HepG2 (cell line): ENCODE measurements around the gene HSPA1L. TPM values are rescaled to one million over a fixed set of nuclear protein-coding genes. Genes with fewer than 3 reads are reported as not detected.
A peak's percentile ranks its signal among the peaks of the same experiment; 100 is the strongest.

Experiments used
- ERF ChIP-seq: IDR thresholded peaks from 2 replicates; pipeline ENCODE4 v1.6.1; 2018; ENCODE audit warnings: missing biosample characterization, missing genetic modification reagents
- IKZF1 ChIP-seq: fragments of 450-650 bp; IDR thresholded peaks from 2 replicates; pipeline ENCODE4 v1.7.1; 2016
- MAFF ChIP-seq: IDR thresholded peaks from 2 replicates; pipeline ENCODE4 v1.6.1; 2011; ENCODE audit warnings: low read depth, low read length, improper control_type of control experiment
- MEIS1 ChIP-seq: sonication (generic); formaldehyde crosslinking; IDR thresholded peaks from 2 replicates; pipeline ENCODE4 v1.9.0; 2021; ENCODE audit warnings: mild to moderate bottlenecking, missing genetic modification reagents, moderate library complexity, borderline replicate concordance
- PLRG1 ChIP-seq: fragments of 450-650 bp; conservative IDR thresholded peaks from 2 replicates; pipeline ENCODE4 v1.6.1; 2016
- REL ChIP-seq: sonication (generic); formaldehyde crosslinking; conservative IDR thresholded peaks from 2 replicates; pipeline ENCODE4 v1.8.0; 2022; ENCODE audit warnings: mild to moderate bottlenecking, missing genetic modification reagents, moderate library complexity
- RELA ChIP-seq: sonication (generic); formaldehyde crosslinking; IDR thresholded peaks from 2 replicates; pipeline ENCODE4 v1.4.0; 2020; ENCODE audit warnings: missing genetic modification reagents
- SAFB2 ChIP-seq: sonication (generic); formaldehyde crosslinking; IDR thresholded peaks from 2 replicates; pipeline ENCODE4 v1.5.1; 2020; ENCODE audit warnings: missing genetic modification reagents, low read depth, mild to moderate bottlenecking, borderline replicate concordance
- SETDB1 ChIP-seq: sonication (generic); formaldehyde crosslinking; IDR thresholded peaks from 2 replicates; pipeline ENCODE4 v1.5.1; 2020; ENCODE audit warnings: missing genetic modification reagents, mild to moderate bottlenecking, borderline replicate concordance
- SRF ChIP-seq: IDR thresholded peaks from 2 replicates; pipeline ENCODE4 v1.6.1; 2011; ENCODE audit warnings: mild to moderate bottlenecking, low read depth, low read length, moderate library complexity
- YEATS4 ChIP-seq: sonication (generic); formaldehyde crosslinking; IDR thresholded peaks from 2 replicates; pipeline ENCODE4 v1.4.0; 2020; ENCODE audit warnings: missing genetic modification reagents, borderline replicate concordance
- ZIK1 ChIP-seq: sonication (generic); formaldehyde crosslinking; IDR thresholded peaks from 2 replicates; pipeline ENCODE4 v1.5.0; 2020; ENCODE audit warnings: mild to moderate bottlenecking, low read depth, missing genetic modification reagents, borderline replicate concordance
- ZNF660 ChIP-seq: sonication (generic); formaldehyde crosslinking; IDR thresholded peaks from 2 replicates; pipeline ENCODE4 v1.5.1; 2020; ENCODE audit warnings: mild to moderate bottlenecking, low read depth, missing genetic modification reagents, borderline replicate concordance
- ZNF839 ChIP-seq: sonication (generic); formaldehyde crosslinking; IDR thresholded peaks from 2 replicates; pipeline ENCODE4 v1.4.0; 2020; ENCODE audit warnings: missing genetic modification reagents, mild to moderate bottlenecking, borderline replicate concordance
- ZSCAN30 ChIP-seq: sonication (generic); formaldehyde crosslinking; IDR thresholded peaks from 2 replicates; pipeline ENCODE4 v1.5.0; 2020; ENCODE audit warnings: mild to moderate bottlenecking, missing genetic modification reagents
- polyA plus RNA-seq, 8 experiments: library from polyadenylated mRNA; depleted of rRNA in 3 of 8; stranded (reverse) in 7 of 8; unstranded in 1 of 8; fragments of >200 nt; fragmentation: Illumina TruSeq in 4 of 8; extraction: Trizol in 4 of 8; gene quantifications; 2 replicates each; pipeline versions ENCODE4 v1.2.1 to v1.2.3, GENCODE V29; 2011 to 2016; ENCODE audit warnings: low read depth in 4 of 8, missing spikeins in 1 of 8, mixed read lengths in 1 of 8; ENCODE audit not compliant: insufficient read depth in 1 of 8
- total RNA-seq, 5 experiments: library from RNA; depleted of rRNA; stranded (reverse); fragments of >200 nt; fragmentation: Illumina TruSeq; extraction: Trizol; gene quantifications; 2 replicates each; pipeline ENCODE4 v1.2.3, GENCODE V29; 2016; ENCODE audit warnings: low read depth in 1 of 5
- TF ChIP-seq, protein P1 (sequence below): sonication (generic); formaldehyde crosslinking; IDR thresholded peaks from 2 replicates; pipeline ENCODE4 v1.5.1; 2020; ENCODE audit warnings: missing genetic modification reagents, mild to moderate bottlenecking, borderline replicate concordance
- TF ChIP-seq, protein P2 (sequence below): sonication (generic); formaldehyde crosslinking; IDR thresholded peaks from 2 replicates; pipeline ENCODE4 v1.8.0; 2022; ENCODE audit warnings: missing genetic modification reagents, mild to moderate bottlenecking, inconsistent platforms, borderline replicate concordance
- TF ChIP-seq, protein P3 (sequence below): sonication (generic); formaldehyde crosslinking; IDR thresholded peaks from 2 replicates; pipeline ENCODE4 v1.4.0; 2020; ENCODE audit warnings: missing genetic modification reagents
- TF ChIP-seq, protein P4 (sequence below): IDR thresholded peaks from 2 replicates; pipeline ENCODE4 v1.6.1; 2016; ENCODE audit warnings: mild to moderate bottlenecking, missing biosample characterization, missing genetic modification reagents
- TF ChIP-seq, protein P5 (sequence below): IDR thresholded peaks from 2 replicates; pipeline ENCODE4 v1.6.1; 2012; ENCODE audit warnings: inconsistent platforms
- TF ChIP-seq, protein P6 (sequence below): sonication (generic); formaldehyde crosslinking; IDR thresholded peaks from 2 replicates; pipeline ENCODE4 v1.4.0; 2020; ENCODE audit warnings: missing genetic modification reagents, mild to moderate bottlenecking, borderline replicate concordance

HSPA1L gene
- total and polyA plus RNA-seq, 2 of the 13 experiments (the other 11 are each of a cell fraction or from before 2014, with no cell fraction given), result 0.55 to 1.0 TPM

DNA sequence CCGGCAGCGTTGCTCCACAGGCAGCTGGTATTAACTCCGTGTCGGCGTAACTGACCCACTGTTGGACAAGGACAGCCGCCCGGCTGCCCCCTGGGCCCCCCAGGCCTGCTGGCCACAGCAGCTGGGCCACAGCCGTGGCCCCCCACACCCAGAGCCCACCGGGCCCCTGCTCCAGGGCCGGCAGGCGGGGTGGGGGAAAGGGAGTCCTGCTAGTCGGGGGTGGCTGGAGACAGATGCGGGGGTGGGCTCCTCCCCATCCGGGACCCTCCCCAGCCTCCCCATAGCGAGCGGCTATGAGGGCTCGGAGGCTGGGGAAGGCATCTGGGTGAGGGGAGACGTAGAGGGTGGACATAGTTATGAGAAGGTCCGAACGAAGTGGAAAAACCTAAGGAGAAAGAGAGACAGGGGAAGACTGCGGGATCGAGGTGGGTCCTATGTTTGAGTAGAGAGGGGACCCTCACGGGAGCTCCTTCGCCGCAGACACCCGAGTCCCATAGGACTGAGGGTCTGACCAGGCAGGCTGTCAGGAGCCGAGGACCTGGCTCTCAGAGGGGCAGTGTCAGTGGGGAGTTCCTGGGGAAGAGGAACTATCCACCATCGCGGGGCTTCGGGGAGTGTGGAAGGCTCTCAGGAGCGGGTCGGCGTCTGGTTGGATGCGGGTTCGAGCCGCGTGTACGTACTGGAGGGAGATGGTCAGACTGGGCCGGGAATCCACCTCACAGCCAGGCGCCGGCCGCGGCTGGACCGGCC, 20.0 kb downstream of the HSPA1L start (continued):
- TF ChIP-seq RELA (CRISPR knock-in tag) (no peak), MAFF (no peak), MEIS1 (0 out of 2 replicates have a peak, but pooled peaks have one; percentile 23), ZSCAN30 (CRISPR knock-in tag) (no peak), ZNF660 (no peak), ZIK1 (CRISPR knock-in tag) (no peak), SETDB1 (CRISPR knock-in tag) (0 out of 2 replicates have a peak, but pooled peaks have one; percentile 8), IKZF1 (no peak), REL (CRISPR knock-in tag) (no peak), ZNF839 (no peak; the same call in 1 of the 2 replicates), ERF (CRISPR knock-in tag) (no peak), YEATS4 (CRISPR knock-in tag) (no peak), PLRG1 (no peak), SRF (no peak), SAFB2 (no peak)
- TF ChIP-seq, protein P1, sequence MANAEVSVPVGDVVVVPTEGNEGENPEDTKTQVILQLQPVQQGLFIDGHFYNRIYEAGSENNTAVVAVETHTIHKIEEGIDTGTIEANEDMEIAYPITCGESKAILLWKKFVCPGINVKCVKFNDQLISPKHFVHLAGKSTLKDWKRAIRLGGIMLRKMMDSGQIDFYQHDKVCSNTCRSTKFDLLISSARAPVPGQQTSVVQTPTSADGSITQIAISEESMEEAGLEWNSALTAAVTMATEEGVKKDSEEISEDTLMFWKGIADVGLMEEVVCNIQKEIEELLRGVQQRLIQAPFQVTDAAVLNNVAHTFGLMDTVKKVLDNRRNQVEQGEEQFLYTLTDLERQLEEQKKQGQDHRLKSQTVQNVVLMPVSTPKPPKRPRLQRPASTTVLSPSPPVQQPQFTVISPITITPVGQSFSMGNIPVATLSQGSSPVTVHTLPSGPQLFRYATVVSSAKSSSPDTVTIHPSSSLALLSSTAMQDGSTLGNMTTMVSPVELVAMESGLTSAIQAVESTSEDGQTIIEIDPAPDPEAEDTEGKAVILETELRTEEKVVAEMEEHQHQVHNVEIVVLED, result no peak
- TF ChIP-seq, protein P2, sequence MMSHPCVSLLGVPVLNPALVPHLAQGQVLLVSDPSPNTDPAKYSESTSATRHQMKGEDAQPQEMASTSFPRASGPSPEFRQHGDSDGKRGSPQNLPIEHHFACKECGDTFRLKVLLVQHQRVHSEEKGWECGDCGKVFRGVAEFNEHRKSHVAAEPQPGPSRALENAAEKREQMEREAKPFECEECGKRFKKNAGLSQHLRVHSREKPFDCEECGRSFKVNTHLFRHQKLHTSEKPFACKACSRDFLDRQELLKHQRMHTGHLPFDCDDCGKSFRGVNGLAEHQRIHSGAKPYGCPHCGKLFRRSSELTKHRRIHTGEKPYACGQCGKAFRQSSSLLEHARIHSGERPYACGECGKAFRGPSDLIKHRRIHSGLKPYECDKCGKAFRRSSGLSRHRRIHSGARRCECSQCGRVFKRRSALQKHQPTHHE (CRISPR knock-in tag), result 0 out of 2 replicates have a peak, but pooled peaks have one; percentile 10
- TF ChIP-seq, protein P3, sequence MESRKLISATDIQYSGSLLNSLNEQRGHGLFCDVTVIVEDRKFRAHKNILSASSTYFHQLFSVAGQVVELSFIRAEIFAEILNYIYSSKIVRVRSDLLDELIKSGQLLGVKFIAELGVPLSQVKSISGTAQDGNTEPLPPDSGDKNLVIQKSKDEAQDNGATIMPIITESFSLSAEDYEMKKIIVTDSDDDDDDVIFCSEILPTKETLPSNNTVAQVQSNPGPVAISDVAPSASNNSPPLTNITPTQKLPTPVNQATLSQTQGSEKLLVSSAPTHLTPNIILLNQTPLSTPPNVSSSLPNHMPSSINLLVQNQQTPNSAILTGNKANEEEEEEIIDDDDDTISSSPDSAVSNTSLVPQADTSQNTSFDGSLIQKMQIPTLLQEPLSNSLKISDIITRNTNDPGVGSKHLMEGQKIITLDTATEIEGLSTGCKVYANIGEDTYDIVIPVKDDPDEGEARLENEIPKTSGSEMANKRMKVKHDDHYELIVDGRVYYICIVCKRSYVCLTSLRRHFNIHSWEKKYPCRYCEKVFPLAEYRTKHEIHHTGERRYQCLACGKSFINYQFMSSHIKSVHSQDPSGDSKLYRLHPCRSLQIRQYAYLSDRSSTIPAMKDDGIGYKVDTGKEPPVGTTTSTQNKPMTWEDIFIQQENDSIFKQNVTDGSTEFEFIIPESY (CRISPR knock-in tag), result no peak
- TF ChIP-seq, protein P4, sequence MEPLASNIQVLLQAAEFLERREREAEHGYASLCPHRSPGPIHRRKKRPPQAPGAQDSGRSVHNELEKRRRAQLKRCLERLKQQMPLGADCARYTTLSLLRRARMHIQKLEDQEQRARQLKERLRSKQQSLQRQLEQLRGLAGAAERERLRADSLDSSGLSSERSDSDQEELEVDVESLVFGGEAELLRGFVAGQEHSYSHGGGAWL (CRISPR knock-in tag), result no peak; the same call in 1 of the 2 replicates
- TF ChIP-seq, protein P5, sequence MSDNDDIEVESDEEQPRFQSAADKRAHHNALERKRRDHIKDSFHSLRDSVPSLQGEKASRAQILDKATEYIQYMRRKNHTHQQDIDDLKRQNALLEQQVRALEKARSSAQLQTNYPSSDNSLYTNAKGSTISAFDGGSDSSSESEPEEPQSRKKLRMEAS, result no peak
- TF ChIP-seq, protein P6, sequence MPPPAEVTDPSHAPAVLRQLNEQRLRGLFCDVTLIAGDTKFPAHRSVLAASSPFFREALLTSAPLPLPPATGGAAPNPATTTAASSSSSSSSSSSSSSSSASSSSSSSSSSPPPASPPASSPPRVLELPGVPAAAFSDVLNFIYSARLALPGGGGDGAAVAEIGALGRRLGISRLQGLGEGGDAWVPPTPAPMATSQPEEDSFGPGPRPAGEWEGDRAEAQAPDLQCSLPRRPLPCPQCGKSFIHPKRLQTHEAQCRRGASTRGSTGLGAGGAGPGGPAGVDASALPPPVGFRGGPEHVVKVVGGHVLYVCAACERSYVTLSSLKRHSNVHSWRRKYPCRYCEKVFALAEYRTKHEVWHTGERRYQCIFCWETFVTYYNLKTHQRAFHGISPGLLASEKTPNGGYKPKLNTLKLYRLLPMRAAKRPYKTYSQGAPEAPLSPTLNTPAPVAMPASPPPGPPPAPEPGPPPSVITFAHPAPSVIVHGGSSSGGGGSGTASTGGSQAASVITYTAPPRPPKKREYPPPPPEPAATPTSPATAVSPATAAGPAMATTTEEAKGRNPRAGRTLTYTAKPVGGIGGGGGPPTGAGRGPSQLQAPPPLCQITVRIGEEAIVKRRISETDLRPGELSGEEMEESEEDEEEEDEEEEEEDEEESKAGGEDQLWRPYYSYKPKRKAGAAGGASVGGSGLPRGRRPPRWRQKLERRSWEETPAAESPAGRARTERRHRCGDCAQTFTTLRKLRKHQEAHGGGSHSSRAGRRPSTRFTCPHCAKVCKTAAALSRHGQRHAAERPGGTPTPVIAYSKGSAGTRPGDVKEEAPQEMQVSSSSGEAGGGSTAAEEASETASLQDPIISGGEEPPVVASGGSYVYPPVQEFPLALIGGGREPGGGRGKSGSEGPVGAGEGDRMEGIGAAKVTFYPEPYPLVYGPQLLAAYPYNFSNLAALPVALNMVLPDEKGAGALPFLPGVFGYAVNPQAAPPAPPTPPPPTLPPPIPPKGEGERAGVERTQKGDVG (CRISPR knock-in tag), result no peak
